Duodenal mucosa (tissue), 2 donors: ENCODE results near the gene LMF2.

ENCODE experiments used
- H3K27ac ChIP-seq: one replicate; pipeline ENCODE4 v1.7.0; 2013; ENCODE audit warnings: low read depth, low read length
- H3K27me3 ChIP-seq, 2 donors: one replicate each; pipeline ENCODE4 v1.7.0; 2013; ENCODE audit warnings: low read length in 2 of 2, control low read depth in 1 of 2; ENCODE audit not compliant: insufficient read depth in 2 of 2, control insufficient read depth in 1 of 2
- H3K36me3 ChIP-seq, 2 donors: one replicate each; pipeline ENCODE4 v1.7.0; 2013; ENCODE audit warnings: low read length in 2 of 2, control low read depth in 1 of 2; ENCODE audit not compliant: insufficient read depth in 2 of 2, control insufficient read depth in 1 of 2
- H3K4me1 ChIP-seq, 2 donors: one replicate each; pipeline ENCODE4 v1.7.0; 2013; ENCODE audit warnings: low read length in 2 of 2, control low read depth in 1 of 2; ENCODE audit not compliant: insufficient read depth in 2 of 2, control insufficient read depth in 1 of 2
- H3K4me3 ChIP-seq, 2 donors: one replicate each; pipeline ENCODE4 v1.7.0; 2013; ENCODE audit warnings: low read length in 2 of 2, low read depth in 1 of 2
- H3K9ac ChIP-seq, 2 donors: one replicate each; pipeline ENCODE4 v1.7.0; 2013; ENCODE audit warnings: low read length in 2 of 2, low read depth in 1 of 2
- H3K9me3 ChIP-seq, 2 donors: one replicate each; pipeline ENCODE4 v1.7.0; 2013; ENCODE audit warnings: low read length in 2 of 2, control low read depth in 1 of 2; ENCODE audit not compliant: control insufficient read depth in 1 of 2

Gene LMF2

DNA sequence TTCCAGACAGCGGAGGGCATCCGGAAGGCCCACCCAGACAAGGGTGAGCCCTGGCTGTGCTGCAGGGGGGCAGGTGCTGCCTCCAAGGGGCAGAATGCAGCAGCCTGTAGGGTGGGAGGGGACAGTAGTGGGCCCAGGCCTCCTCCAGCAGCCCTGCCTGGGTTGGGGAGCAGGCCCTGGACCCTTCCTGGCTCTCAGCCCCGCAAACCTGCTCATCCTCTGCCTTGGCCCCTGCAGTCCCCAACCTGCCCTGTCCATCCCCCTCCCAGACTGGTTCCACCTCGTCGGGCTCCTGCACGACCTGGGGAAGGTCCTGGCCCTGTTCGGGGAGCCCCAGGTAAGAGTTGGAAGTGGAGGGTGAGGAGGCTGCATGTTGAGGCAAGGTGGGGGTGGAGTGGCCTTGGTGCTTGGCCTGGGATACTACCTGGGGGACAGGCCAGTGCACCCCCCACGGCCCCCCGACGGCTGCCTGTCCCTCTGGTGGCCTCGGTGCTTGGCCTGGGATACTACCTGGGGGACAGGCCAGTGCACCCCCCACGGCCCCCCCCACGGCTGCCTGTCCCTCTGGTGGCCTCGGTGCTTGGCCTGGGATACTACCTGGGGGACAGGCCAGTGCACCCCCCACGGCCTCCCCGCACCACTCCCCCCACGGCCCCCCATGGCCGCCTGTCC is 19.4 kb downstream of the LMF2 start:
- no peak overlapping the region for H3K9ac ChIP-seq
- peaks cover 20 to 27% of the 10 kb centered on the region in 2 donors for H3K4me1 ChIP-seq
- no peaks in the 10 kb centered on the region for H3K36me3 ChIP-seq
- no peaks in the 10 kb centered on the region for H3K9me3 ChIP-seq
- H3K27ac ChIP-seq: no peak overlapping the region
- H3K27me3 ChIP-seq: peaks cover 0 to under 1% of the 10 kb centered on the region in 2 donors
- no peak overlapping the region for H3K4me3 ChIP-seq

DNA sequence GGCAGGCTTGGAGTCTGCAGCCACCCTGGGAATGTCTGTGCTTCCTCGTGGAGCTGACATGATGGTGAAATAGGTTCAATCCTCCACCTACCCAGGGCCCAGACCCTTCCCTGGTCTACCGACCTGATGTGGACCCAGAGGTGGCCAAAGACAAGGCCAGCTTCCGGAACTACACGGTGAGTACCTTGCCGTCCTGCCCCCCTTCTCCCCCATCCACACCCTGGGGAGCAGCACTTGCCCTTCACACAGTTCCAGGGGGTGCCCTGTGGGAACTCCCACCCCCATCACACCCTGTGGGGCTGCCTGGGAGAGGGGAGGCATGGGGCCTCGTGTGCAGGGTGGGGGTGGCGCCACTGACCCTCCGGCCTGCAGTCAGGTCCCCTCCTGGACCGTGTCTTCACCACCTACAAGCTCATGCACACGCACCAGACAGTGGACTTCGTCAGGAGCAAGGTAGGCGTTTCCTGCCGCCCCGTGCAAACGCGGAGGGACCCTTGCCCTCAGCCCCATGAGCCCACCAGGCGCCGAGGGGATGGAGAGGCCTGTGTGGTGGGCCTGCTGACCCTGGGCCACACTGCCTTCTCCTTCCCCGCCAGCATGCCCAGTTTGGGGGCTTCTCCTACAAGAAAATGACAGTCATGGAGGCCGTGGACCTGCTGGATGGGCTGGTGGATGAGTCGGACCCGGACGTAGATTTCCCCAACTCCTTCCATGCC is 20.1 kb downstream of the LMF2 start:
- H3K4me3 ChIP-seq: no peak overlapping the region
- H3K9me3 ChIP-seq: no peaks in the 10 kb centered on the region
- no peak overlapping the region for H3K27ac ChIP-seq
- H3K27me3 ChIP-seq: peaks cover 0 to 5% of the 10 kb centered on the region in 2 donors
- peaks cover 20 to 34% of the 10 kb centered on the region in 2 donors for H3K4me1 ChIP-seq
- H3K9ac ChIP-seq: no peak overlapping the region
- no peaks in the 10 kb centered on the region for H3K36me3 ChIP-seq

DNA sequence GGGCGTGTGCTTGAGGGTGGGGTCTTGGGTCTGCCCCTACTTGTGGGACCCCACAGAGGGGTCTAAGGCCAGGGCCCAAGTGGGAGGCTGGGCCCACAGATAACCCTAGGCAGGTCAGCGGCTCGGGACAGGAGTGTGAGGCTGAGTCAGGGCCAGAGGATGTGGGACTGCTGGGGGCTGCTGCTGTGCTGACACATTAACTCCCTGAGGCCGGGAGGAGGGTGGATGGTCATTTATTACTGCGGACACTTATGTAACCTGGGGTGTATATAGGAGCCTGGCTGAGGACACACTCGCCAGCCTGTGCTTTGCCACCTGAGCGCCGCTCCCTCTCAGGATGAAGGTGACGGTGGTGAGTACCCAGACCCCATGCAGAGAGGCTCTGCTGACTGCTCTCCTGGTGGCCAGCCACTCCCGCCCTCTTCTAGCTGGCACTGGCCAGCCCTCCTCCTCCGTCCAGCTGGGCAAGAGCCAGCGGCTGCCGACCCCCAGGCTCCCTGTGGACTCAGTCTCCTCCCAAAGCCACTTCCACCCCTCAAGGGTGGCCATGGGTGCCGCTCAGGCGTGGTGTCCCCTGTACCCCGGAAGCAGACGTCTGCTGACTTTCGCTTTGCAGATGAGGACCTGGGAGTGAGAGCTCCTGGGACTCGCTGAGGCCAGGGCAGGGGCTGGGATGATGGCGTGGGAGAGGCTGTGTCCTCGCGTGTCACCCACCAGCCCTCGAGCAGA is 20.8 kb downstream of the LMF2 start, which contains the start of gene MIOX:
TSS of gene MIOX (plus strand) at position 299 of the 729 bp plus-strand sequence. CDS start at position 338, 39 bp downstream.
- H3K4me3 ChIP-seq: no peak within 1 kb of the TSS
- H3K27ac ChIP-seq: no peak within 1 kb of the TSS
- H3K9ac ChIP-seq: peak within 1 kb of the TSS in 1 of 2 donors; percentile 18
- H3K36me3 ChIP-seq: no peaks in the 10 kb centered on the region
- H3K27me3 ChIP-seq: peaks cover 5 to 6% of the 10 kb centered on the region in 2 donors
- H3K9me3 ChIP-seq: no peaks in the 10 kb centered on the region
- peaks cover 25 to 41% of the 10 kb centered on the region in 2 donors for H3K4me1 ChIP-seq

DNA sequence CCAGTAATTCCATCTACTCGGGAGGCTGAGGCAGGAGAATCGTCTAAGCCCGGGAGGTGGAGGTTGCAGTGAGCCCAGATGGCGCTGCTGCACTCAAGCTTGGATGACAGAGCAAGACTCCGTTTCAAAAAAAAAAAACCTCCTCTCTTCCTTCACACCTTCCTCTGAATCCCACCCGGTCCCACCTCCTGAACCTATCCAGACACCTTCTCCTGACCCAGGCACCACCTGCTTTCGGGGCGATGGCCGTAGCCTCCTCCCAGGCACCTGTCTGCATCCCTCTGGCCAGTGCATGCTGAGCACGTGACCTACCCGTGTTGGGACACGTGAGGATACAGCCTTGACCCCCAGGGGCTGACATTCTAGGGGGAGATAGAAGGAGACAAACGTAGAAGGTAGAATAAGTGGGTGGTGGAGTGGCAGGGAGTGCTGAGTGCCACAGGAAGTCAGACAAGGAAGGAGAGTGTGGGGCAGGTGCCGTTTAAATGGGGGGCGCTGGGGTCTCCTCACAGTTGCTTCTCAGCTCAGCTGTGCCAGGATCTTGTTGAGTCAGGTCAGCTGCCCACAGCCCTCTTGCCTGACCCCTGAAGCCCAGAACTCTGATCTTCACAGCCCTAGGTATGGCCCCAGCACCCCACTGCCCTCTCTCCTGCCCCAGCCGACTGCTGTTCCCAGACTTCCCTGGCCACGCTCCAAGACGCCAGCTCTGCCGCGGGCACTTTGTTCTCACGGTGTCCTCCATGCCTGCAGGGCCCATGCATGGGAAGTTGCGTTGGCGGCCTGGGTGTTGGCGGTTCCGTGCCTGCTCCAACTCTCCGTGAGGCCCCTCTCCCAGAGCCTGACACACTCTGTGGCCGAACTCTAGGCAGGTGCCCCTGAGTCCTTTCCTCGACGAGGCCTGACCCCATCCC is 22.0 kb downstream of the LMF2 start:
- Histone ChIP-seq H3K36me3 (no peaks in the 10 kb centered on the region), H3K27ac (no peak overlapping the region), H3K9ac (peak overlapping the region in 1 of 2 donors; percentile 18), H3K27me3 (peaks cover 5 to 6% of the 10 kb centered on the region in 2 donors), H3K4me3 (no peak overlapping the region), H3K4me1 (peaks cover 26 to 41% of the 10 kb centered on the region in 2 donors), H3K9me3 (no peaks in the 10 kb centered on the region)

GRCh38 chr22:50483977-50484853 is 23.3 kb downstream of the LMF2 start:
- Histone ChIP-seq H3K27ac (no peak overlapping the region), H3K27me3 (peaks cover 5 to 9% of the 10 kb centered on the region in 2 donors), H3K9ac (no peak overlapping the region)

GRCh38 chr22:50483556-50483955 is 23.9 kb downstream of the LMF2 start:
- Histone ChIP-seq H3K9me3 (no peaks in the 10 kb centered on the region), H3K4me1 (peaks cover 26 to 41% of the 10 kb centered on the region in 2 donors), H3K36me3 (no peaks in the 10 kb centered on the region), H3K27me3 (peaks cover 5 to 9% of the 10 kb centered on the region in 2 donors), H3K9ac (no peak overlapping the region), H3K27ac (no peak overlapping the region), H3K4me3 (peak overlapping the region; percentile 4 to 40)

More at GRCh38 chr22:50483977-50484853, 23.3 kb downstream of the LMF2 start:
- H3K4me3 ChIP-seq: peak overlapping the region; percentile 4 to 40
- H3K4me1 ChIP-seq: peaks cover 26 to 41% of the 10 kb centered on the region in 2 donors
- H3K9me3 ChIP-seq: no peaks in the 10 kb centered on the region
- no peaks in the 10 kb centered on the region for H3K36me3 ChIP-seq

GRCh38 chr22:50483106-50483505 is 24.4 kb downstream of the LMF2 start:
- Histone ChIP-seq H3K9me3 (no peaks in the 10 kb centered on the region), H3K9ac (no peak overlapping the region), H3K4me1 (peaks cover 26 to 41% of the 10 kb centered on the region in 2 donors), H3K4me3 (no peak overlapping the region), H3K27me3 (peaks cover 5 to 9% of the 10 kb centered on the region in 2 donors), H3K36me3 (no peaks in the 10 kb centered on the region), H3K27ac (no peak overlapping the region)

- Histone ChIP-seq H3K27ac (peak overlapping the region; percentile 20), H3K36me3 (no peaks in the 10 kb centered on the region), H3K9me3 (no peaks in the 10 kb centered on the region), H3K4me1 (peaks cover 26 to 41% of the 10 kb centered on the region in 2 donors), H3K27me3 (peaks cover 5 to 9% of the 10 kb centered on the region in 2 donors), H3K4me3 (peak overlapping the region; percentile 61 to 62), H3K9ac (peak overlapping the region; percentile 54 to 57)
These were observed 25.1 kb downstream of the LMF2 start for GRCh38 chr22:50482107-50483074.
